Dendritic cell treated with granulocyte-macrophage colony-stimulating factor and Interleukin-4, amounts not matched to agents 40 ng/mL and 50 ng/mL, for 4 days (primary cell): ENCODE results near the gene KIF3A.

ENCODE experiments used
- H3K27ac Mint-ChIP-seq: one replicate; pipeline ENCODE4 v1.8.0; 2022; ENCODE audit warnings: mild to moderate bottlenecking, mixed read lengths
- H3K27me3 Mint-ChIP-seq: one replicate; pipeline ENCODE4 v1.8.0; 2022; ENCODE audit warnings: mild to moderate bottlenecking, mixed read lengths
- H3K36me3 Mint-ChIP-seq: one replicate; pipeline ENCODE4 v1.8.0; 2022; ENCODE audit warnings: low read depth, mixed read lengths
- H3K4me1 Mint-ChIP-seq: one replicate; pipeline ENCODE4 v1.8.0; 2022; ENCODE audit warnings: low read depth, mixed read lengths
- H3K4me3 Mint-ChIP-seq: one replicate; pipeline ENCODE4 v1.8.0; 2022; ENCODE audit warnings: mild to moderate bottlenecking, moderate library complexity, mixed read lengths
- H3K9me3 Mint-ChIP-seq: one replicate; pipeline ENCODE4 v1.8.0; 2022; ENCODE audit warnings: mixed read lengths
- intact Hi-C: fragments of 100-400 bp; cut with micrococcal nuclease; formaldehyde crosslinking; loops from one replicate; pipeline ENCODE4 v1.15.0; 2022

The KIF3A gene

DNA sequence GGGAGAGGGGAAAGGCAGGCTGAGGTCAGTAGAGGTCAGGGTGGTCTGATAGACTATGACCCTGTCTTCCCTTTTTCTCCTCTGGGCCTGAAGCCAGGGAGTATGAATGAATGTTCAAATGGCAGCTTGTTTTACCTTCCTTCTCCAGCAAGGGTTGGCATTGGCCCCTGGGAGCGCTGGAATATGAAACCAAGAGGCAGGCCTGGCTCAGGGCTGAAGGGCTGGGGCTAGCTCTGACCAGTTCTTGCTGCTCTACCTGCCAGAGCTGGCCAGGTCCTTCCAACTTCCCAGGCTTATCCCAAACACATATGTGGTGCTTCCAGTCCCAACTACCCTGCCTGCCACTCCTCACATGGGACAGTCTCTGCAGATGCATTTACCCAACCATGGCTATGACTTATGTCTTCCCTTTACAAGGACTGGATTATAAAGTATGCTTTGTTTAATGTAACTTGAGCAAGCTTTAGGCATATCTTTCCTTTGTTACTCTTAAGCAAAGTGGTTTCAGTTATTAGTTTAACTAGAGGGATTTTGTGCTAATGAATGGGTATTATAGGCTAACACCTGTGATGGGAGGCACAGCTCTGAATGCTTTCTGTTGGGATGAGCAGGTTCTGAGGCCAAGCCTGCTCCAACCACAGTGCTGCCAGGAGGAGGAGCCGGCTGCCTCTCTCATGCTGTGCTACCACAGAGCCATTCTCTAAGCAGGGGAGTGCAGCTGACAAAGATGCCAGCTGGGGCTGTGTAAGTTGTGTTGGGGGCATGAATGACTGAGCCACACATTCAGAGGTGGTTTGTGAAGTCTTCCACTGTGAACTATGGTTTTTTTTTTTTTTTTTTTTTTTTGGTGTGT lies 16.0 kb upstream of the KIF3A start:
- Mint-ChIP-seq H3K9me3 (no peaks in the 10 kb centered on the region), H3K4me1 (no peaks in the 10 kb centered on the region), H3K4me3 (no peak overlapping the region), H3K27ac (no peak overlapping the region), H3K36me3 (peaks cover 12% of the 10 kb centered on the region), H3K27me3 (peaks cover 29% of the 10 kb centered on the region)
- intact Hi-C loops = no loop called here

DNA sequence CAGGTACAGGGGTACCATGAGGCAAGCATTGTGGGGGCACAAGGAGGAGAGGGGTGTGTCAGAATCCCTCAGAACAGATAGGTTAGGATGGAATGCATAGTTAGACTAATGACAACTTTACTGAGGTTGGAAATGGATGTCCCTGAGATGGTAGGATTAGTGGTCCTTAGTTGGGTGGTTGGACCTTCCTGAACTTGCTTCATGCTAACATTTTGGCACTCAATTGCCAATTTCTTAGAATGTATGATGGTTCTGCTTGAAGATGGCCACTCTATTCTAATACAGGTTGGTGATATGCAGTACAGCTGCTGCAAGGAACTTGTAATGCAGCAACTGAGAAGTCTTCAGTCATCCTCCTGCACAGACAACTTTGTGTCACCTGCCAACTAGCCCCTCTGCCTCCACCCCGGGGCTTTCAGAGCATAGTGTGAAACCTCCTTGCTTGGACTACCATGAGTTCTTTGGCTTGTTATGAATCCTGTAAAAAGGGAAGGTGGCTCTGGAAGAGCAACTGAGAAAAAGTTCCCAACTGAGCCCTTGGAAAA lies 15.3 kb upstream of the KIF3A start:
- no peak overlapping the region for H3K4me3 Mint-ChIP-seq
- H3K4me1 Mint-ChIP-seq = no peaks in the 10 kb centered on the region
- H3K9me3 Mint-ChIP-seq = no peaks in the 10 kb centered on the region
- H3K27me3 Mint-ChIP-seq = peaks cover 36% of the 10 kb centered on the region
- no peak overlapping the region for H3K27ac Mint-ChIP-seq
- H3K36me3 Mint-ChIP-seq = peaks cover 9% of the 10 kb centered on the region
- intact Hi-C loops = no loop called here

DNA sequence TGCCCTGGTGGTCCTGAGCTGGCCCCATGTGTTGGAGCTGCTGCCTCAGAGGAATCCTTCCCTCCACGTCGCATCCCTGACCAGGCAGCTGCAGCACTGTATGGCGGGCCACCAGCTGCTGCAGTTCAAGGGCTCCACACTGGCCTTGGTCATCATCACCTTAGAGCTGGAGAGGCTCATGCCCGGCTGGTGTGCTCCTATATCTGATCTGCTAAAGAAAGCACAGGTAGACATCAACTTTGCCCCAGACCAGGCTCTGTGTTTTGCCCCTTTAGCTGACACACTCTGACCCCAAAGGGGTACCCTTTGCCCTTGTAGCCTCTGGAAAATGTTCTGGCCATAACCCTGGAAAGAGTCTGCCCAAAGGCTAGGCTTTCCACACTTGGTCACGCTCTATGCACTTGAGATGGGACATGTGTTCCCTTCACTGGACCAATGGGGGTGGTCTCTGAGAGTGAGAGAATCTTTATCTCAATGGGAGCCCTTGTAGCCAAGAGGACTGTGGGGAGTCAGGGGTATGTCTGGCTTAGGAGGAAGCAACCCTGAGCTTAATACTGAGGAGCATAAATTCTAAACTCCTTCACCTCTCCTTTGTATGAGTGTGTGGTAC lies 14.7 kb upstream of the KIF3A start:
- H3K9me3 Mint-ChIP-seq = no peaks in the 10 kb centered on the region
- intact Hi-C loops = no loop called here

DNA sequence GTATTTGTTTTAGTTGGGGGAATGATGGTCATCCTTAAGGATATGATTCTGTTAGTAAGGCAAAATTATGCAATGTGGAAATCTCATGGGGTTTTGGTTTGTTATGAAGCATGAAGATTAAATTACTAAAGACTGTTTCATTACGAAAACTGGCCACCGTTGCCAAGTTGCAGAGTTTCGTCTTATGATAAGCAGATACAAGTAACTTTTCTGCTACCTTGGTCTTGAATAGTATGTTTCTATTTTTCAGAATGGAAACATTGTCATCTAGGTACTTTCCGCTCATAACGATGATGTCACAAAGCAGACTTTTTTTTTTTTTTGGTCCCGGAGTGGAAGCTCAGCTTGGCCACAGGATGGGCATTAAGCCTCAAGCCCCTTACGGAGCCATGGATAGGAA lies 14.1 kb upstream of the KIF3A start:
- peaks cover 9% of the 10 kb centered on the region for H3K36me3 Mint-ChIP-seq
- H3K27me3 Mint-ChIP-seq = peaks cover 42% of the 10 kb centered on the region
- H3K9me3 Mint-ChIP-seq = no peaks in the 10 kb centered on the region
- H3K27ac Mint-ChIP-seq = no peak overlapping the region
- H3K4me3 Mint-ChIP-seq = no peak overlapping the region
- intact Hi-C loops = no loop called here
- H3K4me1 Mint-ChIP-seq = no peaks in the 10 kb centered on the region

More for the DNA sequence above, 14.7 kb upstream of the KIF3A start:
- H3K27ac Mint-ChIP-seq = no peak overlapping the region
- peaks cover 39% of the 10 kb centered on the region for H3K27me3 Mint-ChIP-seq
- H3K4me3 Mint-ChIP-seq = no peak overlapping the region
- no peaks in the 10 kb centered on the region for H3K4me1 Mint-ChIP-seq
- peaks cover 9% of the 10 kb centered on the region for H3K36me3 Mint-ChIP-seq

DNA sequence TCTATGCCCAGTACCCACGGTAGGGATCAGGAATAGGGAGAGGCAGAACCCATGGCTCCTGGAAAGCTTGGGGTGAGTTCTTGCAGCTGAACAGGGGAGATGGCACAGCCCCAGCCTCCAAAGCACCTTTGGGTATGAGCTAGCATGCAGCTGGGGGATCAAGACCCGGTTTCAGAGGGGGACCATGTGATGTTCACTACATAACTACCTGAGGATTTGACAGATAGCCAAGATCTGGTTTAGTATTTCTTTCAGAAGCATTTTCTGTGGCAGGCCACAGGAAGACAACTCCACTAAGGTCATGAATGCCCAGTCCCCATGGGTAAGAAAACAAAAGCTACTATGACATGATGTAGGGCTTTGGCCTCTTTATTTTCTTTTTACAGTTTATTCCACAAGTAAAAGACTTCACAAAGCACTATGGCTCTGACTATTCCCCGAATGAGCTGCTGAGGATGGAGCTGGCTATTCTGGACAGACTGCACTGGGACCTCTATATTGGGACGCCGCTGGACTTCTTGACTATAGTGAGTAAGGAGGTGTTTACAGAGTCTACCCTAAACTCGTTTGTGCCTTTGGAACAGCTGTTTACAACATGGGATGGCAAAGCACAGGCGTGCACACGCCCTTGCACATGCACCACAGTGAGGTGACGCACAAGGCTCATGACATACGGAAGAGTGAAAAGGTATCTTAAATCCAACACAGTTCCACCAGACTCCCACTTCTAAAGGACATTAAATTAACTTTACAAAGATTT lies 13.3 kb upstream of the KIF3A start:
- Mint-ChIP-seq H3K9me3 (no peaks in the 10 kb centered on the region), H3K27me3 (peaks cover 49% of the 10 kb centered on the region), H3K4me1 (no peaks in the 10 kb centered on the region), H3K36me3 (peaks cover 9% of the 10 kb centered on the region), H3K27ac (no peak overlapping the region), H3K4me3 (no peak overlapping the region)
- intact Hi-C loops = no loop called here

DNA sequence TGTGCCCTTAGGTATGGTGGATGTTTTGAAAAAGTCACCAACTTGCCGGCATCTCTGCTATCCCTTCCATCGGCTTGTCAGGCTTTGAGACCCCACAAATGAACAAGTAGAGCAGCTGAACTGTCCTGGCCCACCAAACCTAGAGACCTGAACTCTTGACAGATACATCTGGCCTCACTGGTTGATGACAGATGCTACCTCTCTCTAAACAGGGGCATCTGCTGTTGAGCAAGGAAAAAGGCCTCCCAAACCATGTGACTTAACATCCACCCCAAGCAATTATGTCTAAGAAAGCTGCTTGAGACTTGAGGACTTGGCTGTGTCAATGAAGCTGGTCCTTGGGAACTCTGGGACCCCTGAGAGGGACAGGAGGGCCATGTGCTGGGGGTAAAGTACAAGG lies 12.2 kb upstream of the KIF3A start:
- Mint-ChIP-seq H3K9me3 (no peaks in the 10 kb centered on the region), H3K27ac (no peak overlapping the region), H3K36me3 (peaks cover 9% of the 10 kb centered on the region), H3K4me3 (no peak overlapping the region), H3K27me3 (peaks cover 59% of the 10 kb centered on the region), H3K4me1 (no peaks in the 10 kb centered on the region)
- intact Hi-C loops = no loop called here

DNA sequence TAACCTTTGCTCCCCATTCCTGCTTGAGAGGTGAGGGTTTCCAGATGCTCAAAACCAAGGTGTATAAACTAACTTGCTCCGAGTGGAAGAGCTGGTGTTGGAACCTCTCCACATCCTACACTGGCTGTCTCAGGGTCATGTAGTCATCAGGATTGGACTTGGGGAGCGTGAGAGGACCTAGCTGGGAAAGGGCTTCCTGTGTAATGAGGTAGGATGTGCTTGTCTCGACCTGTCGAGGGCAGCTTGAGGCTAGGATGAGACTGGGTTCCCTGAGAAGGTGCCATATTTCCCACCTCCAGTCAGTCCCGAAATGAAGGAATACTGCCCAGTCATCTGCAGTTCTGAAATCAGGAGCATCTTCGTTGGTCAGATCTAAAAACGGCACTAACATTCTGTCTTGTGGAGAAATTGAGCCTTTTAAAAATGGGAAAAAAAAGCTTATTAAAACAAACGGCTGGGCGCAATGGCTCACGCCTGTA lies 11.2 kb upstream of the KIF3A start:
- Mint-ChIP-seq H3K4me1 (no peaks in the 10 kb centered on the region), H3K4me3 (no peak overlapping the region), H3K9me3 (no peaks in the 10 kb centered on the region), H3K27me3 (peaks cover 61% of the 10 kb centered on the region), H3K36me3 (peaks cover 9% of the 10 kb centered on the region), H3K27ac (no peak overlapping the region)
- intact Hi-C loops = no loop called here

DNA sequence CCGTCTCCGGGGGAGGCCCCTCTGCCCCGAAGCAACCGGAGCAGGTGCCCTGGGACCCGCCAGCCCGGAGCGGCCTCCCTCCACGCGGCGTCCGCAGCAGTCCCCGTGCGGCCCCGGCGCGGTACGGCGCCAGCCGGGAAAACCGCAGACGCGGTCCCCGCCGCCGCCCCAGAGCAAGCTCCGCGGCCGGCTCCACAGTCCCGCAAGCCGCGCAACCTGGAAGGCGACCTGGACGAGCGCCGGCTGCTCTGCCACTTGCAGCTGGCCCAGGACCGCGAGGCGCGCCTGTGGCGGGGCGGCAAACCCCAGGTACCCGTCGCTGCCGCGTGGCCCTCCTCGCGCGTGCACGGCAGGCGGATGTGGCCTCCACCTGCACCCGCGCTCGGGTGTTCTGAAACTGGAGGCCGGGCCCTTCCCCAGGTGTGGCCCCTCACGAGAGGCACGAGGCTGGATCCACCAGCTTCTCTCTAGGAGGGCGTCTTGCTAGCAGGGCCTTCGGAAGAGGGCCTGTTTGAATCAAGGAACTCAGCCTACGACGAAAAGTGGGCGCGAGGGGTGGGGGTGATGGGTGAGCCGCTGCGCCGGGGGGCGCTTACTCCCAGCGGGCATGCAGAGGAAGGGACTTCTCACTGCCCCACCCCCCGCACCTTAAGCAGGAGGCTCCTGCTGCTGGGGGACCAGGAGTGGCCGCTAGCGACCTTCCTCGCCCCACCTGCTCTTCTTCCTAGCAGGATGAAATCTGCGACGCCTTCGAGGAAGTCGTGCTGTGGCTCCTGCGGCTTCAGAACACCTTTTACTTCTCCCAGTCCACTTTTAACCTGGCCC lies 10.5 kb upstream of the KIF3A start:
- Mint-ChIP-seq H3K36me3 (peaks cover 9% of the 10 kb centered on the region), H3K27me3 (peaks cover 67% of the 10 kb centered on the region), H3K4me3 (no peak overlapping the region), H3K9me3 (no peaks in the 10 kb centered on the region), H3K4me1 (no peaks in the 10 kb centered on the region), H3K27ac (no peak overlapping the region)
- intact Hi-C loops = no loop called here

DNA sequence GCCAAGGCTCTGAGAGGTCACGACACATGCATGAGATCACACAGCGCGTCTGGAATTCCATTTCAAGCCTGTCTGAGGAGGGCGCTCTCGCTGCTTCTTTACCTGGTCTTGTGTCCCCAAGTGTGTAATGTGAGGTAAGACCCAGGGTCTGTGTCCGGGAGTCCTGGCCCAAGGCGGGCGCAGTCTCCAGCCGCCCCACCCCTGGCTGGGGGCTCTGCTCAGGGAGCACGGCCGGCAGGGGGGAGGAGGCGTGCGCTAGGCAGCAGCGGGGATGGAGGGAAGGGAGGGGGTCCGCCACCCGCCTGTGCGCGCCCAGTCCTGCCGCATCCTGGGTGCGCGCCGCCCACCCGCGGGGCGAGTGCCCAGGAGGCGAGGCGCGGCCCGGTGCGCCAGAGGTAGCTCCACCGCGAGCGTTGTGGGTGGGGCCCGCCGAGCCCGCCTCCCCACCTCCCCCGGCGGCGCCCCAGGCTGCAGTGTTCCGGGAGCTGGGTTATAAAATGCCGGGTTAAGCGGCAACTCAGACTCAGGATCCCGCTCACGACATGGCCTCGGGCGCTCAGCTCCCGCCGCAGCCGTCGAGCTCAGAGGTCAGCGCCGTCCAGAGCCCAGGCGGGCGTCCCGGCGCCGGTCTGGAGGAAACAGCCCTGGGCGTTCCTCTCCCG lies 9.7 kb upstream of the KIF3A start, which contains the start of gene CCNI2:
CCNI2 (plus strand) TSS at position 473 of the 662 bp plus-strand sequence; CDS start at position 543, 70 bp downstream.
- Mint-ChIP-seq H3K4me3 (no peak within 1 kb of the TSS), H3K9me3 (peaks cover 4% of the 10 kb centered on the region), H3K4me1 (no peaks in the 10 kb centered on the region), H3K27me3 (peaks cover 68% of the 10 kb centered on the region), H3K36me3 (peaks cover 8% of the 10 kb centered on the region), H3K27ac (no peak within 1 kb of the TSS)
- intact Hi-C loops = no loop called here

DNA sequence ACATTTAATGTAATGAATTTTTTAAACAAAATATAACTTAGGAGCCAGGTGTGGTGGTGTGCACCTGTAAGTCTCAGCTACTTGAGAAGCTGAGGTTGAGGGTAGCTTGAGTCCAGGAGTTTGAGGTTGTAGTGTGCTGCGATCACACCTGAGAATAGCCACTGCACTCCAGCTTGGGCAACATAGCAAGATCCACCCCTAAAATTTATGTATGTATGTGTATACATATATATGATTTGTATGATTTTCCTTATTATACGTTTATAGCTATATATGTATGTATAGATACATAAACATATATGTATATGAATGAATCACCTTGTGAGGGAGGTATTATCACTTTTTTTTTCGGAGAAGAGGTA lies 9.2 kb upstream of the KIF3A start:
- H3K27ac Mint-ChIP-seq = no peak overlapping the region
- intact Hi-C loops = no loop called here
- peaks cover 5% of the 10 kb centered on the region for H3K9me3 Mint-ChIP-seq
- H3K4me1 Mint-ChIP-seq = no peaks in the 10 kb centered on the region
- peaks cover 71% of the 10 kb centered on the region for H3K27me3 Mint-ChIP-seq
- H3K36me3 Mint-ChIP-seq = peaks cover 2% of the 10 kb centered on the region
- no peak overlapping the region for H3K4me3 Mint-ChIP-seq

DNA sequence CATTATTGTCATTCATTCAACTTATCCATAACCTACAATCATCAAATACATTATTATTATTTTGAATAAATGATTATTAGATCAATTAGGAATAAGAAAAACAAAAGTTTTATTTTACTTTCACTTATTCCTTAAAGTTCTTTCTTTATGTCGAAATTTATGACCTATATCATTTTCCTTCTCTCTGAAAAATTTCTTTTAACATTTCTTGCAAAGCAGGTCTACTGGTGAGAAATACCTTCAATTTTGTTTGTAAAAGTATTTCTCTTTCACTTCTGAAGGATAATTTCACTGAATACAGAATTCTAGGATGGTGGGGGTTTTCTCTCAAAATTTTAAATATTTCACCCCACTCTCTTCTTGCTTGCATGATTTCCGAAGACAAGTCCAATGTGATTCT lies 7.3 kb upstream of the KIF3A start:
- no peak overlapping the region for H3K4me3 Mint-ChIP-seq
- no peak overlapping the region for H3K27ac Mint-ChIP-seq
- H3K36me3 Mint-ChIP-seq = no peaks in the 10 kb centered on the region
- no peaks in the 10 kb centered on the region for H3K4me1 Mint-ChIP-seq
- intact Hi-C loops = no loop called here
- peaks cover 5% of the 10 kb centered on the region for H3K9me3 Mint-ChIP-seq
- peaks cover 73% of the 10 kb centered on the region for H3K27me3 Mint-ChIP-seq

DNA sequence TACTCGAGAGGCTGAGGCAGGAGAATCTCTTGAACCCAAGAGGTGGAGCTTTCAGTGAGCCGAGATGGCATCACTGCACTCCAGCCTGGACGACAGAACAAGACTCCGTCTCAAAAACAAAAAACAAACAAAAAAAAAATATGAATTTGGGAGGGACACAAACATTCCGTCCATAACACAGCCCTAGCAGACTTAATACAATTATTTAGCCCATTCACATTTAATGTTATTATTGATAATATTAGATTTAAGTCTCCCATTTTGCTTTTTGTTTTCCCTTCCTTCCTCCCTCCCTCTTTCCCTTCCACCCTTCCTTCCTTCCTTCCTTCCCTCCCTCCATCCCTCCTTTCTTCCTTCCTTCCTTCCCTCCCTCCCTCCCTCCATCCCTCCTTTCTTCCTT lies 5.3 kb upstream of the KIF3A start:
- Mint-ChIP-seq H3K36me3 (no peaks in the 10 kb centered on the region), H3K27me3 (peaks cover 66% of the 10 kb centered on the region), H3K4me1 (peaks cover 7% of the 10 kb centered on the region), H3K27ac (no peak overlapping the region), H3K9me3 (peaks cover 5% of the 10 kb centered on the region), H3K4me3 (no peak overlapping the region)
- intact Hi-C loops = no loop called here

DNA sequence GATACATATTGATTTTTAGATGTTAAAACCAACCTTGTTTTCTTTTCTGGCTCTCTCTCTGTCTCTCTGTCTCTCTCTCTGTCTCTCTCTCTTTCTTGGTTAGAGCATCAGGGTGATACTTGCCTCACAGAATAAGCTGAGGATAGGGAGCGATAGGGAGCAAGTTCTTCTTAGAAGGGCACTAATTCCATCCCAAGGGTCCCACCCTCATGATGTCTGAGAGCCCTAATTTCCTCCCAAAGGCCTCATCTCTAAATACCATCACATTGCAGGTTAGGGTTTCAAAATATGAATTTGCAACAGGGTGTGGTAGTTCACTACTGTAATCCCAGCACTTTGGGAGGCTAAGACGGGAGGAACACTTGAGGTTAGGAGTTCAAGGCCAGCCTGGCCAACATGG lies 4.8 kb upstream of the KIF3A start:
- H3K4me1 Mint-ChIP-seq = peaks cover 10% of the 10 kb centered on the region
- intact Hi-C loops = no loop called here
- H3K9me3 Mint-ChIP-seq = peaks cover 5% of the 10 kb centered on the region
- peaks cover 63% of the 10 kb centered on the region for H3K27me3 Mint-ChIP-seq
- peaks cover 4% of the 10 kb centered on the region for H3K36me3 Mint-ChIP-seq
- H3K27ac Mint-ChIP-seq = no peak overlapping the region
- no peak overlapping the region for H3K4me3 Mint-ChIP-seq
